ENCODE results near the gene CRADD.

DNA sequence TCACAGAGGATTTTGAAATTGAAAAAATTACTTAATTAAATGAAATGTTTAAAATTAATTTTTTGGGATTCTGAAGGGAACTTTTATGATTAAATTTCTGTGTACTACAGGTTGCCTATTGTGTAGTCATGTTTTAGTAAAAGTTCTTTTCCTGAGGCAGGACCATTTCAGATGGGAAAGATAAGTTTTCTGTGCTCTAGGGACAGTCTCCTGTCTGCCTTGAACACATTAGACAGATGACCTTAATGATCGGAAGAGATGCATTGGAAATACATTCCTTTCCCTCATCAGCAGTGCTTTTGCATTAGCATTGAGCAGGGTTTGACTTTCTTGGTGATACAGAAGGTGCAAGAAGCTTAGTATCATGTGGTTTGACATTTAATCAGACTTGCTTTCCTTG, 28.1 kb downstream of the CRADD start:
- TF ChIP-seq, protein P1, sequence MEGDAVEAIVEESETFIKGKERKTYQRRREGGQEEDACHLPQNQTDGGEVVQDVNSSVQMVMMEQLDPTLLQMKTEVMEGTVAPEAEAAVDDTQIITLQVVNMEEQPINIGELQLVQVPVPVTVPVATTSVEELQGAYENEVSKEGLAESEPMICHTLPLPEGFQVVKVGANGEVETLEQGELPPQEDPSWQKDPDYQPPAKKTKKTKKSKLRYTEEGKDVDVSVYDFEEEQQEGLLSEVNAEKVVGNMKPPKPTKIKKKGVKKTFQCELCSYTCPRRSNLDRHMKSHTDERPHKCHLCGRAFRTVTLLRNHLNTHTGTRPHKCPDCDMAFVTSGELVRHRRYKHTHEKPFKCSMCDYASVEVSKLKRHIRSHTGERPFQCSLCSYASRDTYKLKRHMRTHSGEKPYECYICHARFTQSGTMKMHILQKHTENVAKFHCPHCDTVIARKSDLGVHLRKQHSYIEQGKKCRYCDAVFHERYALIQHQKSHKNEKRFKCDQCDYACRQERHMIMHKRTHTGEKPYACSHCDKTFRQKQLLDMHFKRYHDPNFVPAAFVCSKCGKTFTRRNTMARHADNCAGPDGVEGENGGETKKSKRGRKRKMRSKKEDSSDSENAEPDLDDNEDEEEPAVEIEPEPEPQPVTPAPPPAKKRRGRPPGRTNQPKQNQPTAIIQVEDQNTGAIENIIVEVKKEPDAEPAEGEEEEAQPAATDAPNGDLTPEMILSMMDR (IDR thresholded peaks at IDR 0.05 in 4 of 5, conservative IDR thresholded peaks at IDR 0.05 in 1 of 5) = no peak
- no peak for TF ChIP-seq POLR2A (IDR thresholded peaks at IDR 0.05)

All from gastrocnemius medialis (tissue), 4 donors.